ENCODE data around the gene NCOA1.

Gene NCOA1

GRCh38 chr2:24747299-24747698 lies 256.2 kb downstream of the NCOA1 start:
- Histone ChIP-seq H2BK120ac (ENCODE audit: low read depth, low read length) (no peak overlapping the region), H2BK15ac (ENCODE audit: low read length) (no peak overlapping the region), H2BK5ac (ENCODE audit: low read length) (no peak overlapping the region)

GRCh38 chr2:24749069-24749691 lies 258.1 kb downstream of the NCOA1 start:
- Histone ChIP-seq H3K4me3 (ENCODE audit: low read length in 2 of 2) (no peak overlapping the region), H3K79me1 (ENCODE audit: low read depth, low read length) (no peaks in the 10 kb centered on the region), H2BK5ac (ENCODE audit: low read length) (no peak overlapping the region), H4K91ac (ENCODE audit: low read depth, low read length, poor library complexity) (no peak overlapping the region), H2BK12ac (ENCODE audit: low read length) (no peak overlapping the region), H3K18ac (ENCODE audit: low read length) (no peak overlapping the region), H2BK120ac (ENCODE audit: low read depth, low read length) (no peak overlapping the region), H2AFZ (ENCODE audit: low read length) (no peak overlapping the region), H3K27ac (replicated peaks; ENCODE audit: low read length) (no peak overlapping the region), H3K9me3 (replicated peaks in 1 of 2; ENCODE audit: control insufficient read depth in 2 of 2, insufficient read depth in 1 of 2, low read depth in 1 of 2, low read length in 2 of 2) (no peaks in the 10 kb centered on the region), H3K4me2 (ENCODE audit: insufficient read depth, low read length, poor library complexity, severe bottlenecking) (no peak overlapping the region), H3K23ac (ENCODE audit: low read depth, low read length, poor library complexity) (no peak overlapping the region), H4K8ac (ENCODE audit: low read depth, low read length) (no peak overlapping the region), H3K14ac (ENCODE audit: low read length) (no peak overlapping the region), H3K4me1 (ENCODE audit: control insufficient read depth in 2 of 2, insufficient read depth in 1 of 2, low read depth in 1 of 2, low read length in 2 of 2) (peaks cover 0 to under 1% of the 10 kb centered on the region in 2 donors), H3K4ac (ENCODE audit: low read length) (no peak overlapping the region), H3K36me3 (replicated peaks in 1 of 2; ENCODE audit: control insufficient read depth in 2 of 2, insufficient read depth in 2 of 2, low read length in 2 of 2) (peaks cover 3 to 43% of the 10 kb centered on the region in 2 donors), H3K27me3 (ENCODE audit: control insufficient read depth in 3 of 3, insufficient read depth in 3 of 3, low read depth in 1 of 3, low read length in 3 of 3) (no peaks in the 10 kb centered on the region), H2AK5ac (ENCODE audit: low read depth, low read length) (no peak overlapping the region), H2BK15ac (ENCODE audit: low read length) (no peak overlapping the region), H3K9ac (ENCODE audit: low read depth, low read length, poor library complexity) (no peak overlapping the region)
- no CpG with 5 or more reads among the region's 7 CpGs for WGBS, 2 donors (ENCODE audit: extremely low coverage in 2 of 2, insufficient read length in 2 of 2, insufficient replicate concordance in 1 of 2)
- DNase-seq (ENCODE audit: low spot score), result no peak

More at GRCh38 chr2:24747299-24747698, 256.2 kb downstream of the NCOA1 start:
- Histone ChIP-seq H4K91ac (ENCODE audit: low read depth, low read length, poor library complexity) (no peak overlapping the region), H4K8ac (ENCODE audit: low read depth, low read length) (no peak overlapping the region), H3K4me2 (ENCODE audit: insufficient read depth, low read length, poor library complexity, severe bottlenecking) (no peak overlapping the region), H3K4ac (ENCODE audit: low read length) (no peak overlapping the region), H2AFZ (ENCODE audit: low read length) (no peak overlapping the region), H3K9me3 (replicated peaks in 1 of 2; ENCODE audit: control insufficient read depth in 2 of 2, insufficient read depth in 1 of 2, low read depth in 1 of 2, low read length in 2 of 2) (no peaks in the 10 kb centered on the region), H3K14ac (ENCODE audit: low read length) (no peak overlapping the region), H3K27me3 (ENCODE audit: control insufficient read depth in 3 of 3, insufficient read depth in 3 of 3, low read depth in 1 of 3, low read length in 3 of 3) (no peaks in the 10 kb centered on the region), H3K9ac (ENCODE audit: low read depth, low read length, poor library complexity) (no peak overlapping the region), H3K36me3 (replicated peaks in 1 of 2; ENCODE audit: control insufficient read depth in 2 of 2, insufficient read depth in 2 of 2, low read length in 2 of 2) (peaks cover 3 to 33% of the 10 kb centered on the region in 2 donors), H3K27ac (replicated peaks; ENCODE audit: low read length) (no peak overlapping the region), H3K79me1 (ENCODE audit: low read depth, low read length) (no peaks in the 10 kb centered on the region), H3K18ac (ENCODE audit: low read length) (no peak overlapping the region), H2AK5ac (ENCODE audit: low read depth, low read length) (no peak overlapping the region), H2BK12ac (ENCODE audit: low read length) (no peak overlapping the region), H3K23ac (ENCODE audit: low read depth, low read length, poor library complexity) (no peak overlapping the region), H3K4me1 (ENCODE audit: control insufficient read depth in 2 of 2, insufficient read depth in 1 of 2, low read depth in 1 of 2, low read length in 2 of 2) (peaks cover 3% of the 10 kb centered on the region in 2 donors), H3K4me3 (ENCODE audit: low read length in 2 of 2) (no peak overlapping the region)
- WGBS, 2 donors (ENCODE audit: extremely low coverage in 2 of 2, insufficient read length in 2 of 2, insufficient replicate concordance in 1 of 2), result no CpG with 5 or more reads among the region's 3 CpGs
- no peak for DNase-seq (ENCODE audit: low spot score)

GRCh38 chr2:24754985-24755705 lies 264.1 kb downstream of the NCOA1 start:
- H3K79me1 ChIP-seq (ENCODE audit: low read depth, low read length), result no peaks in the 10 kb centered on the region
- no CpG with 5 or more reads among the region's 3 CpGs for WGBS, 2 donors (ENCODE audit: extremely low coverage in 2 of 2, insufficient read length in 2 of 2, insufficient replicate concordance in 1 of 2)
- no peak overlapping the region for H2BK120ac ChIP-seq (ENCODE audit: low read depth, low read length)
- no peak overlapping the region for H2AFZ ChIP-seq (ENCODE audit: low read length)
- H3K18ac ChIP-seq (ENCODE audit: low read length), result no peak overlapping the region
- no peak overlapping the region for H3K9ac ChIP-seq (ENCODE audit: low read depth, low read length, poor library complexity)
- H2BK5ac ChIP-seq (ENCODE audit: low read length), result no peak overlapping the region
- no peak overlapping the region for H3K14ac ChIP-seq (ENCODE audit: low read length)
- H2BK12ac ChIP-seq (ENCODE audit: low read length), result no peak overlapping the region
- H4K8ac ChIP-seq (ENCODE audit: low read depth, low read length), result no peak overlapping the region
- H4K91ac ChIP-seq (ENCODE audit: low read depth, low read length, poor library complexity), result no peak overlapping the region
- no peaks in the 10 kb centered on the region for H3K27me3 ChIP-seq (ENCODE audit: control insufficient read depth in 3 of 3, insufficient read depth in 3 of 3, low read depth in 1 of 3, low read length in 3 of 3)
- peaks cover 0 to 2% of the 10 kb centered on the region in 2 donors for H3K4me1 ChIP-seq (ENCODE audit: control insufficient read depth in 2 of 2, insufficient read depth in 1 of 2, low read depth in 1 of 2, low read length in 2 of 2)
- DNase-seq (ENCODE audit: low spot score), result no peak
- peaks cover 6 to 72% of the 10 kb centered on the region in 2 donors for H3K36me3 ChIP-seq (replicated peaks in 1 of 2; ENCODE audit: control insufficient read depth in 2 of 2, insufficient read depth in 2 of 2, low read length in 2 of 2)
- no peaks in the 10 kb centered on the region for H3K9me3 ChIP-seq (replicated peaks in 1 of 2; ENCODE audit: control insufficient read depth in 2 of 2, insufficient read depth in 1 of 2, low read depth in 1 of 2, low read length in 2 of 2)
- H2AK5ac ChIP-seq (ENCODE audit: low read depth, low read length), result no peak overlapping the region
- no peak overlapping the region for H3K4me2 ChIP-seq (ENCODE audit: insufficient read depth, low read length, poor library complexity, severe bottlenecking)
- no peak overlapping the region for H3K23ac ChIP-seq (ENCODE audit: low read depth, low read length, poor library complexity)
- no peak overlapping the region for H3K4ac ChIP-seq (ENCODE audit: low read length)
- H3K27ac ChIP-seq (replicated peaks; ENCODE audit: low read length), result no peak overlapping the region
- no peak overlapping the region for H3K4me3 ChIP-seq (ENCODE audit: low read length in 2 of 2)
- no peak overlapping the region for H2BK15ac ChIP-seq (ENCODE audit: low read length)

GRCh38 chr2:24756789-24757188 lies 265.7 kb downstream of the NCOA1 start:
- Histone ChIP-seq H4K91ac (ENCODE audit: low read depth, low read length, poor library complexity) (no peak overlapping the region), H2AK5ac (ENCODE audit: low read depth, low read length) (no peak overlapping the region), H2BK5ac (ENCODE audit: low read length) (no peak overlapping the region), H2AFZ (ENCODE audit: low read length) (no peak overlapping the region), H3K27me3 (ENCODE audit: control insufficient read depth in 3 of 3, insufficient read depth in 3 of 3, low read depth in 1 of 3, low read length in 3 of 3) (no peaks in the 10 kb centered on the region), H3K36me3 (replicated peaks in 1 of 2; ENCODE audit: control insufficient read depth in 2 of 2, insufficient read depth in 2 of 2, low read length in 2 of 2) (peaks cover 6 to 82% of the 10 kb centered on the region in 2 donors), H3K4me1 (ENCODE audit: control insufficient read depth in 2 of 2, insufficient read depth in 1 of 2, low read depth in 1 of 2, low read length in 2 of 2) (peaks cover 0 to 2% of the 10 kb centered on the region in 2 donors), H4K8ac (ENCODE audit: low read depth, low read length) (no peak overlapping the region), H3K27ac (replicated peaks; ENCODE audit: low read length) (no peak overlapping the region), H3K23ac (ENCODE audit: low read depth, low read length, poor library complexity) (no peak overlapping the region), H2BK12ac (ENCODE audit: low read length) (no peak overlapping the region), H3K4me3 (ENCODE audit: low read length in 2 of 2) (no peak overlapping the region), H2BK15ac (ENCODE audit: low read length) (no peak overlapping the region), H3K14ac (ENCODE audit: low read length) (no peak overlapping the region), H3K4me2 (ENCODE audit: insufficient read depth, low read length, poor library complexity, severe bottlenecking) (no peak overlapping the region), H3K9me3 (replicated peaks in 1 of 2; ENCODE audit: control insufficient read depth in 2 of 2, insufficient read depth in 1 of 2, low read depth in 1 of 2, low read length in 2 of 2) (peaks cover 0 to 6% of the 10 kb centered on the region in 2 donors), H3K79me1 (ENCODE audit: low read depth, low read length) (no peaks in the 10 kb centered on the region), H3K18ac (ENCODE audit: low read length) (no peak overlapping the region), H2BK120ac (ENCODE audit: low read depth, low read length) (no peak overlapping the region), H3K4ac (ENCODE audit: low read length) (no peak overlapping the region), H3K9ac (ENCODE audit: low read depth, low read length, poor library complexity) (no peak overlapping the region)
- no peak for DNase-seq (ENCODE audit: low spot score)
- WGBS, 2 donors (ENCODE audit: extremely low coverage in 2 of 2, insufficient read length in 2 of 2, insufficient replicate concordance in 1 of 2), result no CpG with 5 or more reads among the region's 1 CpG
